Measurements from ENCODE around the gene LGSN.
"Not testable (repeated sequence)": the region's sequence is repeated elsewhere in the genome, so short reads cannot be mapped to it uniquely, and the experiment has no call there.

LGSN gene

GRCh38 chr6:63230027-63230426 lies 89.8 kb downstream of the LGSN start:
- DNase-seq, result not testable (repeated sequence)

- DNase-seq, result not testable (repeated sequence)
Observed at GRCh38 chr6:63227928-63228894, 91.6 kb downstream of the LGSN start.

GRCh38 chr6:63225987-63226386 lies 93.8 kb downstream of the LGSN start:
- DNase-seq, result not testable (repeated sequence)

Measured in NK-92 treated with Interleukin-12 subunit alpha and Interleukin-12 subunit beta, amount 100 ng/mL, for 24 hours (cell line).